ENCODE measurements around the gene SCN10A.

SCN10A gene

GRCh38 chr3:38842266-38842965 is 26.4 kb upstream of the SCN10A start:
- Histone ChIP-seq H3K4me2 (ENCODE audit: low read depth, low read length, poor library complexity, severe bottlenecking) (no peak overlapping the region), H4K20me1 (ENCODE audit: low read depth, low read length) (no peaks in the 10 kb centered on the region), H3K9me2 (replicated peaks; ENCODE audit: insufficient read depth, low read length) (no peaks in the 10 kb centered on the region), H3K9ac (ENCODE audit: low read length) (no peak overlapping the region), H3K79me2 (ENCODE audit: insufficient read depth, low read length) (no peaks in the 10 kb centered on the region), H3K9me3 (ENCODE audit: insufficient read depth, low read length) (no peaks in the 10 kb centered on the region), H3K36me3 (ENCODE audit: low read length) (no peaks in the 10 kb centered on the region), H2AFZ (ENCODE audit: low read depth, low read length, severe bottlenecking) (no peak overlapping the region), H3K27me3 (ENCODE audit: low read length) (no peaks in the 10 kb centered on the region), H3K4me3 (ENCODE audit: insufficient read depth, low read length, poor library complexity, severe bottlenecking) (no peak overlapping the region), H3F3A (ENCODE audit: insufficient read depth) (no peaks in the 10 kb centered on the region), H3K27ac (ENCODE audit: low read depth, low read length) (no peak overlapping the region)
- TF ChIP-seq EZH2phosphoT487 (conservative IDR thresholded peaks at IDR 0.05; ENCODE audit: low read length): no peak
- no peak for TF ChIP-seq CTCF (IDR thresholded peaks at IDR 0.05; ENCODE audit: insufficient read depth, low read length, poor library complexity, severe bottlenecking)

- H3F3A ChIP-seq (ENCODE audit: insufficient read depth): no peaks in the 10 kb centered on the region
- no peaks in the 10 kb centered on the region for H3K36me3 ChIP-seq (ENCODE audit: low read length)
- no peaks in the 10 kb centered on the region for H3K79me2 ChIP-seq (ENCODE audit: insufficient read depth, low read length)
- TF ChIP-seq EZH2phosphoT487 (conservative IDR thresholded peaks at IDR 0.05; ENCODE audit: low read length) (no peak), CTCF (IDR thresholded peaks at IDR 0.05; ENCODE audit: insufficient read depth, low read length, poor library complexity, severe bottlenecking) (no peak)
- no peak overlapping the region for H3K4me2 ChIP-seq (ENCODE audit: low read depth, low read length, poor library complexity, severe bottlenecking)
- no peak overlapping the region for H3K9ac ChIP-seq (ENCODE audit: low read length)
- no peaks in the 10 kb centered on the region for H3K9me2 ChIP-seq (replicated peaks; ENCODE audit: insufficient read depth, low read length)
- no peak overlapping the region for H2AFZ ChIP-seq (ENCODE audit: low read depth, low read length, severe bottlenecking)
- H3K27me3 ChIP-seq (ENCODE audit: low read length): no peaks in the 10 kb centered on the region
- H3K4me3 ChIP-seq (ENCODE audit: insufficient read depth, low read length, poor library complexity, severe bottlenecking): no peak overlapping the region
- H3K9me3 ChIP-seq (ENCODE audit: insufficient read depth, low read length): no peaks in the 10 kb centered on the region
- no peaks in the 10 kb centered on the region for H4K20me1 ChIP-seq (ENCODE audit: low read depth, low read length)
- no peak overlapping the region for H3K27ac ChIP-seq (ENCODE audit: low read depth, low read length)
Observed at GRCh38 chr3:38840987-38841386, 25.0 kb upstream of the SCN10A start.

- no peak overlapping the region for H3K27ac ChIP-seq (ENCODE audit: low read depth, low read length)
- H3K4me2 ChIP-seq (ENCODE audit: low read depth, low read length, poor library complexity, severe bottlenecking): no peak overlapping the region
- no peak overlapping the region for H3K4me3 ChIP-seq (ENCODE audit: insufficient read depth, low read length, poor library complexity, severe bottlenecking)
- H3K9ac ChIP-seq (ENCODE audit: low read length): no peak overlapping the region
- no peak for TF ChIP-seq EZH2phosphoT487 (conservative IDR thresholded peaks at IDR 0.05; ENCODE audit: low read length)
- TF ChIP-seq CTCF (IDR thresholded peaks at IDR 0.05; ENCODE audit: insufficient read depth, low read length, poor library complexity, severe bottlenecking): no peak
- no peak overlapping the region for H2AFZ ChIP-seq (ENCODE audit: low read depth, low read length, severe bottlenecking)
- no peaks in the 10 kb centered on the region for H3K9me3 ChIP-seq (ENCODE audit: insufficient read depth, low read length)
- H3K79me2 ChIP-seq (ENCODE audit: insufficient read depth, low read length): no peaks in the 10 kb centered on the region
- H3K9me2 ChIP-seq (replicated peaks; ENCODE audit: insufficient read depth, low read length): no peaks in the 10 kb centered on the region
- H3K36me3 ChIP-seq (ENCODE audit: low read length): no peaks in the 10 kb centered on the region
- H3K27me3 ChIP-seq (ENCODE audit: low read length): no peaks in the 10 kb centered on the region
- H4K20me1 ChIP-seq (ENCODE audit: low read depth, low read length): no peaks in the 10 kb centered on the region
- no peaks in the 10 kb centered on the region for H3F3A ChIP-seq (ENCODE audit: insufficient read depth)
Observed at GRCh38 chr3:38837358-38837757, 21.3 kb upstream of the SCN10A start.
